ENCODE data around the gene KHNYN.
"Not testable (repeated sequence)": the region's sequence is repeated elsewhere in the genome, so short reads cannot be mapped to it uniquely, and the experiment has no call there.

The KHNYN gene

GRCh38 chr14:24465368-24465767, 35.6 kb downstream of the KHNYN start:
- no peak overlapping the region for H3K4me3 ChIP-seq (ENCODE audit: low read depth, low read length)

DNA sequence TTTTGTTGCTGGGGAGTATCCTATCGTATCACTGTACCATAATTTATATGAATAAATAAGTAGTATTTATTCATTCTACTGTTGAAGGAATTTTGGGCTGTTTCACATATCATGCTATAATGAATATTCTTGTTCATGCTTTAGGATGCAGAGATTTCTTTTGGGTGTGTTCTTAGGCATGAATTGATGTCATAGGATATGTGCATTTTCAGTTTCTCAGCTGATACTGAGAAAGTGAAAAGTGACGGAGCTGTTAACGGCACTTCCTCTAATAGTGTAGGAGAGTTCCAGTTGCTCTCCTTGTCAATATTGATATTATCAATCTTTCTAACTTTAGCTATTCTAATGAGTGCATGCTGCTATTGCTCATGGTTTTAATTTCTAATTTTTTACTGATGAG, 36.1 kb downstream of the KHNYN start:
- H3K4me3 ChIP-seq (ENCODE audit: low read depth, low read length), result no peak overlapping the region

GRCh38 chr14:24470450-24470849, 40.7 kb downstream of the KHNYN start:
- not testable (repeated sequence) for H3K4me3 ChIP-seq (ENCODE audit: low read depth, low read length)

- no peak overlapping the region for H3K4me3 ChIP-seq (ENCODE audit: low read depth, low read length)
Measured at GRCh38 chr14:24473211-24473610, 43.5 kb downstream of the KHNYN start.

DNA sequence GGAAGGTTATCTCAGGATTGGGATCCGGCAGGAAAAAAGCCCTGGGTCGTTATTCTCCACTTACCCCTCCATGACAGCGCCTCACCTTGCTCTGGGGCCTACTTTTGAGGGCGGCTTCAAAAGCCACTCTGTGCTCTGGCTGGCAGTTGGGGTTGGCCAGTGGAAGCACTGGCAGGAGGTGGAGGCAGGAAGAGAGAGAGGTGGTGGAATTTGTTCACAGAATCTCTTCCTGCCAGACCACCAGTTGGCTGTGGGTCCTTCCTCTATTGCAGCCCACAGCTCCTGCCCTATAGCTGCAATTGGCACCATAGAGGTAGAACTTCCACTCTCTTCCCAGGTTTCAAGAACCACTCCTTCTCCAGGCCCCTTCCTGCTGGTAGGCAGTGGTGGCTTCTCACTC, 45.5 kb downstream of the KHNYN start:
- H3K4me3 ChIP-seq (ENCODE audit: low read depth, low read length), result no peak overlapping the region

GRCh38 chr14:24479999-24480398, 50.2 kb downstream of the KHNYN start:
- not testable (repeated sequence) for H3K4me3 ChIP-seq (ENCODE audit: low read depth, low read length)

DNA sequence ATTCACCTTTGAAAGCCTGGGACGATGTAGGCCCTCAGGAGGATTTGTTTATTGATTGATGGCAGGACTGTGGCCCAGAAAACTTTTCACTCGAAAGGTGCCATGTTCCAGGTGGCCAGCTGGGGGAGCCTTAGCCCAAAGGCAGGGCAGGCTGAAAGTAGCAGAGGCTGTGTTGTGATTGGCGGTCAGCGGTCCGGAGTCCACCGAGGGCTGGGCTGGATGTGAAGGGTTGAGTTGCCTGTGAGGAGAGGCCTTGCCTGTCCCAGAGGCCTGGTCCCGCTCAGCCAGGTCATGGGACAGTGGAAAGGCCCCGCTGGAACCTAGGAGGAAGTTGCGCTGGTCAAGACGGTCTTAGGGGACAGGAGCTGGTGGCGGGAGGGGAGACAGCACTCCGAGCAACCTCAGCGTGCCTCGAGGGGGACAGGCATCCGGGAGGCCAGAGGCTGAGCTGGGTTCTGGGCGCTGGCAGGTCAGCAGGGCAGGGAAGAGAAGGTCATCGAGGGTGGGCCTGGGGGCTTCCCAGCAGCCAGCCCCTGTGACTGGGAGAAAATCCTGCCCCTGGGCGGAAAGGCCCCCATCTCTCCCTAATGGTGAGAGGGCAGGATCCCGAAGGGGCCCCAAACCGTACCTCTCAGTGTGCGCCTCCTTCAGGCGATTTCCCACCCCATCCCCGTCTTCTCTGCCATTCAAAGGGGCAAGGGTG, 52.0 kb downstream of the KHNYN start:
- H3K4me3 ChIP-seq (ENCODE audit: low read depth, low read length), result no peak overlapping the region

DNA sequence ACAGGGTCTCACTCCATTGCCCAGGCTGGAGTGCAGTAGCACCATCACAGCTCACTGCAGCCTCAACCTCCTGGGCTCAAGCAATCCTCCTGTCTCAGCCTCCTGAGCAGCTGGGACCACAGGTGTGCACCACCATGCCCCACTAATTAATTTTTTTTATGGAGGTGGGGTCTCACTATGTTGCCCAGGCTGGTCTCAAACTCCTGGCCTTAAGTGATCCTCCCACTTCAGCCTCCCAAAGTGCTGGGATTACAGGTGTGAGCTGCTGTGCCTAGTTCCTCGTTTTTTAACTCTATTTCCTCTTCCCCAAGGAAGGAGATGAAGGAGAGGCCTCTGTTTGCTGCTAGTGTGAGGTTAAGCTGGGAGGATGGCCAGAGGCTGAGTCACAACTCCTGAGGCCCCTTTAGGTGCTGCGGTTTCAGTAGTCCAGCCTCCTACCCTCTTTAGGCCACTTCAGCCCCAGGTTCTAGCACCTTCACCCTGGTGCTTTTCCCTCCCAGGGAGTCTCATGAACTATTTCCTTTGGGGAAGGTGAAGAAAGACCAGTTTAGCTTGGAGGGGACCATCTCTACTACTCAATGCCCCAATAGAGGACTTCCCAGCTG, 53.0 kb downstream of the KHNYN start:
- not testable (repeated sequence) for H3K4me3 ChIP-seq (ENCODE audit: low read depth, low read length)

DNA sequence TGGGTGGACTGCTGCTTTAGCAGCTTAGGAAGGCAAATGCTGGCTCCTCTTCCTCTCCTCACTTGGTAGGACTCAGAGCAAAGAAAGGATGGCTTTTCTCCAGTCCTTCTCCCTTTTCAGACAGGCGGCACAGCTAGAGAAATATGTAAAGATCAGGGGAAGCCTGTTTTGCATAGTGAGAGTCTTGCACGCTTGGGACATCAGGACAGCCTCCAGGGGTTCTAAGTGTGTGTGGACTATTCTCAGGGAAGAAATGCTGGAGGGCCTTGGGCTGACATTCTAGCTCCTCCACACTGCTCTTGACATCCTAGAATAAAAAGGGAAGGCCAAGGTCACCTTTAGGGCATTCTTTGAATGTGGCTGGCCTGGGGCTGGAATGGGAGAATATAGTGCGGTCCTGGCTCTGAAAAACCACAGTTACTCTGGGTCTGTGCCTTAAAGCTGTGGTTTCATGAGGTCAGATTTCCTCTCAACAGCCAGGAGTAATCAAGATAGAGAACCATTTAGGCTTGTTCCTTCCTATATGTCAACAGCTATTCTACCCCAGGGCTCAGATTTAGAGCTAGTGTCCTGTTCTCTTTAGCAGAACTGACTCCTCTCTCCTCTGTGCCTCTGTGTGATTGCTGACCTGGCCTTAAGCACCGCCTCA, 54.0 kb downstream of the KHNYN start:
- H3K4me3 ChIP-seq (ENCODE audit: low read depth, low read length), result no peak overlapping the region
